ENCODE results near the gene IRGM. TPM values are rescaled to one million over a fixed set of nuclear protein-coding genes. Genes with fewer than 3 reads are reported as not detected.

Gene IRGM
- total RNA-seq, 3 donors from 2014 or later: 0.17 TPM; not detected in 2

DNA sequence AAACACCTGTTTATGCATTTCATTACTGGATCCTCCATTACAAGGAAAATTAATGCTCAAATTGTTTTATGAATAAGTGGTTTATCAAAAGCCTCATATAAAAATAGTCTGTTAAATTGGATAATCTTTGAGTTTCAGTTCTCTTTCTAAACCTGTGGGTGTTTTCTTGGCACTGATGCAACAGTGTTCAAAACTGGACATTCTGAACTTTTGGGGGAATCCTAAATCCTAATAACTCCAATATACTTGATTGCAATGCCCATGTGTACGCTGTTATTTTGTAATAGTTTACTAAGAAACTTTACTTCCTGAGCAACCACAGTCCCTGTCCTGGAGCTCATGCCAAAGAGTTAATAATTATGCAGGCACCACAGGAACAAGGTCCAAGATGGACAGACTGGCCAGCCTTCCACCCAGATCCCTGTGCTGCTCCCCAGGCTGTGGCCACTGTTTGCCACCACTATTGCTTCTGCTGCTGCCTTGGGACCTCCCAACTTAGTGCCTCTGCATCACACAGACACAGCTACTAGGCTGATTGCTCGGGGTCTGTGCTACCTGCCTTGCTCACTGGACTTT lies 14.0 kb downstream of the IRGM start:
- H3K36me3 ChIP-seq (ENCODE audit: low read depth): no peaks in the 10 kb centered on the region
- TF ChIP-seq, protein P1, sequence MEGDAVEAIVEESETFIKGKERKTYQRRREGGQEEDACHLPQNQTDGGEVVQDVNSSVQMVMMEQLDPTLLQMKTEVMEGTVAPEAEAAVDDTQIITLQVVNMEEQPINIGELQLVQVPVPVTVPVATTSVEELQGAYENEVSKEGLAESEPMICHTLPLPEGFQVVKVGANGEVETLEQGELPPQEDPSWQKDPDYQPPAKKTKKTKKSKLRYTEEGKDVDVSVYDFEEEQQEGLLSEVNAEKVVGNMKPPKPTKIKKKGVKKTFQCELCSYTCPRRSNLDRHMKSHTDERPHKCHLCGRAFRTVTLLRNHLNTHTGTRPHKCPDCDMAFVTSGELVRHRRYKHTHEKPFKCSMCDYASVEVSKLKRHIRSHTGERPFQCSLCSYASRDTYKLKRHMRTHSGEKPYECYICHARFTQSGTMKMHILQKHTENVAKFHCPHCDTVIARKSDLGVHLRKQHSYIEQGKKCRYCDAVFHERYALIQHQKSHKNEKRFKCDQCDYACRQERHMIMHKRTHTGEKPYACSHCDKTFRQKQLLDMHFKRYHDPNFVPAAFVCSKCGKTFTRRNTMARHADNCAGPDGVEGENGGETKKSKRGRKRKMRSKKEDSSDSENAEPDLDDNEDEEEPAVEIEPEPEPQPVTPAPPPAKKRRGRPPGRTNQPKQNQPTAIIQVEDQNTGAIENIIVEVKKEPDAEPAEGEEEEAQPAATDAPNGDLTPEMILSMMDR (IDR thresholded peaks at IDR 0.05): no peak
- no peak for ATAC-seq
- H3K4me1 ChIP-seq (ENCODE audit: low read depth): no peaks in the 10 kb centered on the region
- intact Hi-C loops (cut with DNase I, micrococcal nuclease): no loop called here
- DNase-seq: no peak
- H3K9me3 ChIP-seq: peaks cover 3% of the 10 kb centered on the region
- no peak overlapping the region for H3K4me3 ChIP-seq

- H3K4me3 ChIP-seq: no peak overlapping the region
- DNase-seq: no peak
- peaks cover 3% of the 10 kb centered on the region for H3K9me3 ChIP-seq
- ATAC-seq: no peak
- intact Hi-C loops (cut with DNase I, micrococcal nuclease): no loop called here
- TF ChIP-seq, protein P1 (IDR thresholded peaks at IDR 0.05): no peak
- H3K4me1 ChIP-seq (ENCODE audit: low read depth): no peaks in the 10 kb centered on the region
- H3K36me3 ChIP-seq (ENCODE audit: low read depth): no peaks in the 10 kb centered on the region
Measured at GRCh38 chr5:150862070-150862469, 15.7 kb downstream of the IRGM start.

- no peak overlapping the region for H3K4me3 ChIP-seq
- intact Hi-C loops (cut with DNase I, micrococcal nuclease): no loop called here
- TF ChIP-seq, protein P1 (IDR thresholded peaks at IDR 0.05): no peak
- H3K4me1 ChIP-seq (ENCODE audit: low read depth): no peaks in the 10 kb centered on the region
- peaks cover 18% of the 10 kb centered on the region for H3K9me3 ChIP-seq
- no peak for DNase-seq
- H3K36me3 ChIP-seq (ENCODE audit: low read depth): no peaks in the 10 kb centered on the region
- ATAC-seq: no peak
Measured at GRCh38 chr5:150879358-150879757, 33.0 kb downstream of the IRGM start.

DNA sequence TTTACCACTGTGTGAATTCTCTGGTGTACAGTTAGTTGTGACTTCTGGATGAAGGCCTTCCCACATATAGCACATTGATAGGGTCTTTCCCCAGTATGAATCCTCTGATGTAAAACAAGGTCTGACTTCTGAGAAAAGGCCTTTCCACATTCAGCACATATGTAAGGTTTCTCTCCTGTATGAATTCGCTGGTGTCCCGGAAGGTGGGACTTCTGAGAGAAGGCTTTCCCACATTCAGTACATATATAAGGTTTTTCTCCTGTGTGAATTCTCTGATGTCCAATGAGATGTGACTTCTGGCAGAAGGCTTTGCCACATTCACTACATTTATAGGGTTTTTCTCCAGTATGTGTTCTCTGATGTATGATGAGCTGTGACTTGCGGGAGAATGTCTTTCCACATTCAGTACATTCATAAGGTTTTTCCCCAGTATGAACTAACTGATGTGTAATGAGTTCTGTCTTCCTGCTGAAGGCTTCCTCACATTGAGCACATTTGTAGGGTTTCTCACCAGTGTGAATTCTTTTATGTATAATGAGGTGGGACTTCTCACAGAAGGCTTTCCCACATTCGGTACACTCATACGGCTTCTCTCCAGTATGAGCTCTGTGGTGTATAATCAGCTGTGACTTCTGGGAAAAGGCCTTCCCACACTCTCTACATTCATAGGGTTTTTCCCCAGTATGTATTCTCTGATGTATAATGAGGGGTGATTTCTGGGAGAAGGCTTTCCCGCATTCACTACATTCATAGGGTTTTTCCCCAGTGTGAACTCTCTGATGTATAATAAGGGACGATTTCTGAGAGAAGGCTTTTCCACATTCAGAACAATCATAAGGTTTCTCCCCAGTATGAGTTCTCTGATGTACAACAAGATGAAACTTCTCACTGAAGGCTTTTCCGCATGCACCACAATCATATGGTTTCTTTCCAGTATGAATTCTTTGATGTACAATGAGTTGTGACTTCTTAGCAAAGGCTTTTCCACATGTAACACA lies 49.4 kb downstream of the IRGM start:
- TF ChIP-seq, protein P1 (IDR thresholded peaks at IDR 0.05): no peak
- H3K4me3 ChIP-seq: no peak overlapping the region
- peaks cover 99% of the 10 kb centered on the region for H3K9me3 ChIP-seq
- DNase-seq: no peak
- no peaks in the 10 kb centered on the region for H3K4me1 ChIP-seq (ENCODE audit: low read depth)
- intact Hi-C loops (cut with DNase I, micrococcal nuclease): no loop called here
- H3K36me3 ChIP-seq (ENCODE audit: low read depth): no peaks in the 10 kb centered on the region
- ATAC-seq: no peak

Other genes with a start within 250 kb of the IRGM start
- gene SYNPO, start 205.9 kb upstream of the IRGM start, total RNA-seq: 10 to 100 TPM; 62.9 to 73.6 (median 63.9) TPM
- under 1 TPM; 0.09 to 0.48 (median 0.35) TPM for gene MYOZ3, start 185.3 kb upstream of the IRGM start, total RNA-seq
- 10 to 100 TPM; 41.0 to 45.1 (median 44.2) TPM for gene RBM22, start 145.5 kb upstream of the IRGM start, total RNA-seq
- gene DCTN4, start 87.5 kb upstream of the IRGM start, total RNA-seq: 10 to 100 TPM; 50.8 to 56.4 (median 52.9) TPM
- 10 to 100 TPM in 2 of 3 donors, 1 to 10 TPM in 1; 9.3 to 21.6 (median 19.2) TPM for gene SMIM3, start 67.8 kb upstream of the IRGM start, total RNA-seq
- gene ZNF300, start 58.5 kb downstream of the IRGM start, total RNA-seq: 1 to 10 TPM; 1.7 to 3.5 (median 3.0) TPM
- gene GPX3, start 174.1 kb downstream of the IRGM start, total RNA-seq: 100 to 1,000 TPM in 2 of 3 donors, 10 to 100 TPM in 1; 44.6 to 460 (median 147) TPM
- gene TNIP1, start 234.5 kb downstream of the IRGM start, total RNA-seq: 100 to 1,000 TPM; 140 to 218 (median 156) TPM